HepG2 (cell line): ENCODE results near the gene WDR81. TPM values are rescaled to one million over a fixed set of nuclear protein-coding genes. Genes with fewer than 3 reads are reported as not detected.

ENCODE experiments used
- ATAC-seq: fragments of 200-7000 bp; cut with Tn5 transposase; 3 replicates; pipeline ENCODE4 v1.9.1; 2020; ENCODE audit warnings: mild to moderate bottlenecking, moderate library complexity
- BruUV-seq: library from RNA; stranded (reverse); fragments of 400-500 nt; replicated peaks from 2 replicates; lab custom pipeline; 2021; lab: Mats Ljungman, UMichigan
- CTCF ChIA-PET: fragments of 300-600 bp; formaldehyde crosslinking; extraction: SDS; loops from one replicate; lab custom pipeline; 2021; ENCODE audit warnings: low total read pairs, inconsistent platforms, low intra/inter-chr PET ratio; lab: Yijun Ruan, JAX
- POLR2A ChIA-PET: fragments of 350-600 bp; sonication (Branson Sonifier 250); formaldehyde crosslinking; loops from one replicate; lab custom pipeline; 2020; ENCODE audit warnings: antibody characterized with exemption, inconsistent platforms; lab: Yijun Ruan, JAX
- DNase-seq: peaks from one replicate; pipeline ENCODE4 v3.0.0-alpha.2; 2015; ENCODE audit warnings: low spot score
- FAIRE-seq: peaks from 3 replicates; lab custom pipeline; 2011; peaks lifted over from hg19 to GRCh38; lab: Jason Lieb, UNC
- H2AFZ ChIP-seq: one replicate; pipeline ENCODE4 v1.6.1; 2011; ENCODE audit warnings: low read length, inconsistent platforms
- H3K27ac ChIP-seq: fragments of 300-600 bp; 3 replicates; pipeline ENCODE4 v1.8.0; 2011; ENCODE audit warnings: mixed run types, mild to moderate bottlenecking, mixed read lengths, low read length, inconsistent platforms; ENCODE audit not compliant: insufficient read depth; ENCODE audit errors: extremely low read length
- H3K27me3 ChIP-seq, 2 experiments: fragments of 200-600 bp in 1 of 2; 2 replicates in 1 of 2; 3 replicates in 1 of 2; pipeline versions ENCODE4 v1.6.0 to v1.8.0; 2011; ENCODE audit warnings: low read length in 2 of 2, mild to moderate bottlenecking in 2 of 2, moderate library complexity in 2 of 2, inconsistent platforms in 1 of 2; ENCODE audit not compliant: insufficient read depth in 2 of 2, control insufficient read depth in 1 of 2
- H3K36me3 ChIP-seq, 2 experiments: fragments of 200-600 bp in 1 of 2; replicated peaks in 1 of 2; 2 replicates in 1 of 2; 3 replicates in 1 of 2; pipeline versions ENCODE4 v1.5.1 to v1.8.0; 2011; ENCODE audit warnings: low read length in 2 of 2, inconsistent platforms in 1 of 2; ENCODE audit not compliant: insufficient read depth in 2 of 2, control insufficient read depth in 1 of 2
- H3K4me1 ChIP-seq: 2 replicates; pipeline ENCODE4 v1.5.1; 2012; ENCODE audit warnings: low read length, inconsistent platforms; ENCODE audit not compliant: insufficient read depth
- H3K4me2 ChIP-seq: 2 replicates; pipeline ENCODE4 v1.6.0; 2011; ENCODE audit warnings: low read depth, low read length, inconsistent platforms
- H3K4me3 ChIP-seq, 3 experiments: fragments of 200-600 bp in 1 of 3; sonication (generic), shearing (Covaris generic) in 1 of 3; replicated peaks in 1 of 3; 2 replicates each; pipeline ENCODE4 v1.5.1; 2011 to 2016; ENCODE audit warnings: low read length in 3 of 3, inconsistent platforms in 2 of 3, low read depth in 2 of 3, mild to moderate bottlenecking in 2 of 3, control low read depth in 1 of 3, mixed read lengths in 1 of 3; ENCODE audit not compliant: insufficient read depth in 1 of 3
- H3K79me2 ChIP-seq: one replicate; pipeline ENCODE4 v1.6.1; 2011; ENCODE audit warnings: low read length, inconsistent platforms; ENCODE audit not compliant: insufficient read depth
- H3K9ac ChIP-seq: 2 replicates; pipeline ENCODE4 v1.6.0; 2011; ENCODE audit warnings: mild to moderate bottlenecking, low read depth, low read length, inconsistent platforms; ENCODE audit not compliant: insufficient read depth
- H3K9me3 ChIP-seq: 2 replicates; pipeline ENCODE4 v1.5.1; 2012; ENCODE audit warnings: mild to moderate bottlenecking, low read length
- H4K20me1 ChIP-seq: 2 replicates; pipeline ENCODE4 v1.6.0; 2011; ENCODE audit warnings: inconsistent platforms, mild to moderate bottlenecking, low read length, moderate library complexity; ENCODE audit not compliant: insufficient read depth
- AGO1 ChIP-seq: fragments of 200-400 bp; formaldehyde crosslinking; IDR thresholded peaks from 2 replicates; pipeline ENCODE4 v1.6.1; 2017; ENCODE audit warnings: mild to moderate bottlenecking, low read depth, low read length, moderate library complexity; ENCODE audit not compliant: poor library complexity, severe bottlenecking
- HOXA5 ChIP-seq: sonication (generic); formaldehyde crosslinking; IDR thresholded peaks from 2 replicates; pipeline ENCODE4 v1.4.0; 2020; ENCODE audit warnings: missing genetic modification reagents
- POLR2A ChIP-seq, 2 experiments: IDR thresholded peaks; 2 replicates each; pipeline ENCODE4 v1.6.1; 2011; ENCODE audit warnings: low read depth in 2 of 2, low read length in 2 of 2, mild to moderate bottlenecking in 1 of 2, moderate library complexity in 1 of 2; ENCODE audit not compliant: insufficient read depth in 1 of 2
- POLR2G ChIP-seq: fragments of 200-400 bp; formaldehyde crosslinking; IDR thresholded peaks from 2 replicates; pipeline ENCODE4 v1.6.1; 2018; ENCODE audit warnings: mild to moderate bottlenecking, low read depth, low read length, moderate library complexity
- RBM22 ChIP-seq: fragments of 200-400 bp; formaldehyde crosslinking; optimal IDR thresholded peaks from 2 replicates; pipeline ENCODE3; 2017; ENCODE audit warnings: mild to moderate bottlenecking, low read length, moderate library complexity
- TAF1 ChIP-seq: sonication (generic); formaldehyde crosslinking; IDR thresholded peaks from 2 replicates; pipeline ENCODE4 v1.4.0; 2020; ENCODE audit warnings: missing genetic modification reagents
- ZC3H13 ChIP-seq: sonication (generic); formaldehyde crosslinking; IDR thresholded peaks from 2 replicates; pipeline ENCODE4 v1.8.1; 2023; ENCODE audit warnings: mild to moderate bottlenecking, missing genetic modification reagents, moderate library complexity
- WGBS: methylation state at CpG from one replicate; pipeline ENCODE4 v1.1.6; 2017; ENCODE audit warnings: low lambda C conversion rate; 5-methylcytosine and 5-hydroxymethylcytosine counted together
- in situ Hi-C: cut with HindIII; loops from 2 replicates; pipeline ENCODE4 v1.10.0; 2017; ENCODE audit warnings: low pct_unique_long_range_greater_than_20kb; ENCODE audit not compliant: extremely low pct_ligation_motif_present
- intact Hi-C: fragments of 100-400 bp; cut with micrococcal nuclease; formaldehyde crosslinking; loops from one replicate; pipeline ENCODE4 v1.10.0; 2022; ENCODE audit not compliant: unreplicated experiment
- polyA plus RNA-seq, 8 experiments: library from polyadenylated mRNA; depleted of rRNA in 3 of 8; stranded (reverse) in 7 of 8; unstranded in 1 of 8; fragments of >200 nt; fragmentation: Illumina TruSeq in 4 of 8; extraction: Trizol in 4 of 8; gene quantifications; 2 replicates each; pipeline versions ENCODE4 v1.2.1 to v1.2.3, GENCODE V29; 2011 to 2016; ENCODE audit warnings: low read depth in 4 of 8, missing spikeins in 1 of 8, mixed read lengths in 1 of 8; ENCODE audit not compliant: insufficient read depth in 1 of 8
- total RNA-seq, 5 experiments: library from RNA; depleted of rRNA; stranded (reverse); fragments of >200 nt; fragmentation: Illumina TruSeq; extraction: Trizol; gene quantifications; 2 replicates each; pipeline ENCODE4 v1.2.3, GENCODE V29; 2016; ENCODE audit warnings: low read depth in 1 of 5

Gene WDR81
- total and polyA plus RNA-seq, 2 of the 13 experiments (the other 11 are each of a cell fraction or from before 2014, with no cell fraction given), result 9.1 to 16.7 TPM

GRCh38 chr17:1774390-1775176 is 50.1 kb downstream of the WDR81 start:
- Histone ChIP-seq H2AFZ (no peak overlapping the region), H3K27me3 (no peaks in the 10 kb centered on the region), H3K36me3 (peaks cover 41 to 71% of the 10 kb centered on the region in 2 experiments), H3K4me2 (no peak overlapping the region), H3K79me2 (no peaks in the 10 kb centered on the region), H3K9me3 (no peaks in the 10 kb centered on the region), H3K4me1 (peaks cover 15% of the 10 kb centered on the region), H3K27ac (no peak overlapping the region), H3K4me3 (no peak overlapping the region), H4K20me1 (0 out of 2 replicates have a peak, but pooled peaks cover 2% of the 10 kb centered on the region), H3K9ac (no peak overlapping the region)
- no TSS peak for BruUV-seq
- CTCF ChIA-PET, result no interaction called here
- POLR2A ChIA-PET, result interaction anchor here (1.2 to 13.7 kb wide), 6 partner anchors 8 to 60 kb away, joined by 3 to 480 read pairs (median 8); partner anchors contain the start of gene SERPINF1
- intact Hi-C loops (no loop called here), in situ Hi-C loops (no loop called here)
- DNase-seq (no peak), ATAC-seq (no peak), FAIRE-seq (no peak)
- TF ChIP-seq POLR2G, result peak; percentile 27; the same call in 1 of the 2 replicates
- TF ChIP-seq TAF1 (CRISPR knock-in tag), result 0 out of 2 replicates have a peak, but pooled peaks have one; percentile 1
- peak; percentile 14 for TF ChIP-seq RBM22
- TF ChIP-seq HOXA5 (CRISPR knock-in tag), result no peak
- 98% methylated on average over 21 of the region's 21 CpGs for WGBS

- no TSS peak for BruUV-seq
- H3K9ac ChIP-seq, result no peak overlapping the region
- H4K20me1 ChIP-seq, result 0 out of 2 replicates have a peak, but pooled peaks cover 2% of the 10 kb centered on the region
- H3K27me3 ChIP-seq, result no peaks in the 10 kb centered on the region
- no peak overlapping the region for H2AFZ ChIP-seq
- ChIA-PET POLR2A (interaction anchor here (1.5 to 4.2 kb wide), 5 partner anchors 13 to 63 kb away, joined by 3 to 42 read pairs (median 7); partner anchors contain the start of gene SERPINF1), CTCF (no interaction called here)
- peaks cover 39 to 61% of the 10 kb centered on the region in 2 experiments for H3K36me3 ChIP-seq
- H3K4me3 ChIP-seq, result no peak overlapping the region
- ATAC-seq (no peak), FAIRE-seq (no peak), DNase-seq (no peak)
- in situ Hi-C loops, result no loop called here
- intact Hi-C loops, result no loop called here
- 95% methylated on average over 9 of the region's 10 CpGs for WGBS
- no peaks in the 10 kb centered on the region for H3K79me2 ChIP-seq
- TF ChIP-seq RBM22, result peak; percentile 10
- no peak for TF ChIP-seq ZC3H13 (CRISPR knock-in tag)
- peak in 1 of 2 experiments; percentile 23; a peak in 2 of 4 replicates for TF ChIP-seq POLR2A (IDR thresholded peaks at IDR 0.05; ENCODE audit: insufficient read depth in 1 of 2, low read depth in 2 of 2, low read length in 2 of 2)
- TF ChIP-seq AGO1, result no peak
- no peak overlapping the region for H3K27ac ChIP-seq
- no peaks in the 10 kb centered on the region for H3K4me1 ChIP-seq
- H3K4me2 ChIP-seq, result no peak overlapping the region
- H3K9me3 ChIP-seq, result no peaks in the 10 kb centered on the region
Observed at GRCh38 chr17:1776328-1776727, 51.8 kb downstream of the WDR81 start.
